Measurements from ENCODE around the gene RAP1GDS1.
A peak's percentile ranks its signal among the peaks of the same experiment; 100 is the strongest.

Gene RAP1GDS1

DNA sequence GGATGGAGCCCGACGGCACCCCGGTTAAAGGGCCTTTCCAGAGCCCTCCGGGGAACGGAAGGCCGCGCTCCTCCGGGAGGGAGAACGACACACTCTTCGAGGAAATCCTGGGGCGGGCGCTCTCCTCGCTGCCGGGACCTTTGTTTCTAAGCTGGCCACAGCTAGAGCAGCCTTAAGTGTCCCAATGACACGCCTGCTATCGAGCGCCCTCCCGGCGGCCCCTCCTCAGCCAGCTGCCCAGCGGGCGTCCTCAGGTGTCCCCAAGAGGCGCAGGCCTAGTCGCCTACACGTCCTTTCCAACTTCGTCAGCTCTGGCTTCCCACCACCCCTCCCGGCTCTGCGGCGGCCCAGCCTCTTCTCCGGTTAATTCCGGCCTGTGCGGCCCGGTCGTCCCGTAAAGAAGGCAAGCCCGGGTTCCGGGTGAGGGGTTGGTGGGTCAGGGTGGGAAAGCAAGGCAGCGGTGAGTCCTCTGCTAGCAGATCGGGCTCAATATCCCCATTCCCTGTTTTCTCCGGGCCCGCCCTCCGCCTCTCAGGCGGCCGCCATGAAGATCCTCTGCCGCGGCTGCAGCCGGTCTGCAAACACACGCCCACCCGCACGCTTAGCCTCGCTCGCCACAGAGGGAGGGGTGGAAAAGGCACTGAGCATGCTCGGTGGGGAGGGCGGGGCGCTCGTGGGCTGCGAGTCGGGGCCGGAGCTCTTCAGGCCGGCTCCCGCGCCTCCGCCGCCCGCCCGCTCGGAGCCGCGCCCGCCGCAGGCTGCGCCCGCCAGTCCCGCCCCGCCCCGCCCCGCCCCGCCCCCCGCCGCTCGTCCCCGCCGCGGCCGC lies at the start of gene RAP1GDS1:
TSS of gene RAP1GDS1 (plus strand) at position 806 of the 826 bp plus-strand sequence. CDS start 182 bp downstream, outside the sequence.
- DNase-seq (ENCODE audit: low read depth in 2 of 2): peak; percentile 84 to 87

DNA sequence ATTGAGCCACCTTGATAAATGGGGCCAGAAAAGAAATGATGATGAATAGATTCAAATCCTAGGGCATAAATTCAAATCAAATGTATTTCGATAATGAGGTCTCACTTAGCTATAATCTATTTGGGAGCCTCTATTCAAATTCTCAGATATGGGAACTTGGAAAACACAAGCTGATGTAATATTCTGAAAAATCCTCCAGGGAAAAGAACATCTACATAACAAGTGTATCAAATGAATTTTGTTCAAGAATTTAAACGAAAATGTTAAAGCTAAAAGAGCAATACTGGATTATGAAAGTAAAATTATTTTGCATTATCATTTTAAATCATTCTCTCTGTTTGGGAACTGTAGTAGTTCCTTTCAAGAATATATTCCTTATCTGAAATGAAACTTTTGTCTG lies 38.9 kb upstream of the RAP1GDS1 start:
- no peak for DNase-seq (ENCODE audit: low read depth in 2 of 2)

DNA sequence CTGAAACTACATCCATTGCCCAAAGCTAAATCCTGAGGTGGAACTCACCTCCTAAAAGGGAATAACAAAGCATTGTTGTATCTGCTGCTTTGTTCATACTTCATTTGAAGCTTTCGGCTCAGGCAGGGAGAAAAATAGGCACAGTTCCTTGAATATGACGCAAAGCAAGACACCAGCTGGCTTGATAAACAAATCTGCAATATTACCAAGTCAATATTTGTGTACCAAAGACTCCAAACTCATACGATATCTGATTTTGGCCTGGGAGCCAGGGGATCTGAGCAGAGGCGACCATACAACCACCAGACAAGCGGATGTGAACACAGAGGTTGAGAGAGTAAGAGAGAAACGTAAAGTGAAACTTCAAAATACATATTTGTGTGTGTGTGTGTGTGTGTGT lies 34.8 kb upstream of the RAP1GDS1 start:
- no peak for DNase-seq (ENCODE audit: low read depth in 2 of 2)

GRCh38 chr4:98230961-98231360 lies 30.2 kb upstream of the RAP1GDS1 start:
- DNase-seq (ENCODE audit: low read depth in 2 of 2): no peak

GRCh38 chr4:98232202-98232601 lies 29.0 kb upstream of the RAP1GDS1 start:
- no peak for DNase-seq (ENCODE audit: low read depth in 2 of 2)

GRCh38 chr4:98237204-98237603 lies 24.0 kb upstream of the RAP1GDS1 start:
- no peak for DNase-seq (ENCODE audit: low read depth in 2 of 2)

DNA sequence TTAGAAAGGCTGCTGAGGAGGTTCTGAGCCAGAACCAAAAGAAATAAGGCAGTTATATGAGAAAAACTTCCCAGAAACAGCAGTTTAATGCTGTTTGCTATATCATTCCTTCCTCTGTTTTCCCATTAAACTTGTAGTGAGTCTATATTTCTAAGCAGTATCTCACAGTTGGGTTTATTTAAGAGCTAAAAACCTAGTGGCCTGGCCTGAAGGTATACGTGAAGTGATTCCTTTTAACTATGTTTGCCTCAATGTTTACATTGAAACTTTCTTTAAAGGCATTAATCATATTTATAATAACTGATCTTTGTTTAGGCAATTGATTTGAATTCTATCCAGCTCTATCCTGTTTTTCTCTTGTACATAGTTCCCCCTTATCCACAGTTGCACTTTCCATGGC lies 19.1 kb upstream of the RAP1GDS1 start:
- no peak for DNase-seq (ENCODE audit: low read depth in 2 of 2)

GRCh38 chr4:98242538-98242937 lies 18.6 kb upstream of the RAP1GDS1 start:
- no peak for DNase-seq (ENCODE audit: low read depth in 2 of 2)

DNA sequence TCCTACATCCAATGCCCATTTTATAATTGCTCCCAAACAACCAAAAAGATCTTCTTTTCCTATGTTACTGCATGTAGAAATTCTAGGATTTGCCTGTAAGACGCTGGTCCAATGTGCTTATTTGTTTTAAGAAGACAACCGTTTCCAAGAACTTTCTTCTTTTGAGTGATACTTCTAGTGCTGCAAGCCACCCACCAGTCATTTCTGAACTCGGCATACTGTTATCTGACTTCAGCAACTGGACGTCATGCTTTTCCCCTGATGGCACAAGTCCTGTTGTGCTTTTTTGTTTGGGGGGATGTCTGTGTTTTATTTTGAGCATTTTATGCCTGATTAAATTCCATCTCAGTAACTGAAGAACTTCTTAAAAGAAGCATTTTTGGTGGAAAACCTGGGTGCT lies 16.0 kb upstream of the RAP1GDS1 start:
- no peak for DNase-seq (ENCODE audit: low read depth in 2 of 2)

DNA sequence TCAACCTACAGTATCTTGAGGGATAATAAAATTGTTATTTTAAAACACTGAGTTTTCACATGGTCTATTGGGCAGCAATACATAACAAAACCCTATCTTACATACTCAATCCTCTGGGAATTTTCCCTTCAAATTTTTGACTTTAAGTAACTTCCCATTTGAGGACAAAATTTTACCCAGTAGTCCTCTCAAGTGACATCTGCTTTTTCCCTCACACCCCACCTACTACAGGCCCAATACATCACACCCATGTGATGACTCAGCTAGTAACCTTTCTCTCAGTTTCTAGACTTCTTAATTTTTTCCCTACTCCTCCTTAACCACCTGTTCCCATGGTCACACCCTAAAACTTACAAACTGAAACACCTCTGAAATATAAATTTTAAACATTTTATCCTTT lies 12.2 kb upstream of the RAP1GDS1 start:
- DNase-seq (ENCODE audit: low read depth in 2 of 2): no peak

- no peak for DNase-seq (ENCODE audit: low read depth in 2 of 2)
Observed at GRCh38 chr4:98249831-98250230, 11.4 kb upstream of the RAP1GDS1 start.

GRCh38 chr4:98253499-98253898 lies 7.7 kb upstream of the RAP1GDS1 start:
- no peak for DNase-seq (ENCODE audit: low read depth in 2 of 2)

GRCh38 chr4:98260047-98260578 lies 1.1 kb upstream of the RAP1GDS1 start:
- peak; percentile 1 to 11 for DNase-seq (ENCODE audit: low read depth in 2 of 2)

DNA sequence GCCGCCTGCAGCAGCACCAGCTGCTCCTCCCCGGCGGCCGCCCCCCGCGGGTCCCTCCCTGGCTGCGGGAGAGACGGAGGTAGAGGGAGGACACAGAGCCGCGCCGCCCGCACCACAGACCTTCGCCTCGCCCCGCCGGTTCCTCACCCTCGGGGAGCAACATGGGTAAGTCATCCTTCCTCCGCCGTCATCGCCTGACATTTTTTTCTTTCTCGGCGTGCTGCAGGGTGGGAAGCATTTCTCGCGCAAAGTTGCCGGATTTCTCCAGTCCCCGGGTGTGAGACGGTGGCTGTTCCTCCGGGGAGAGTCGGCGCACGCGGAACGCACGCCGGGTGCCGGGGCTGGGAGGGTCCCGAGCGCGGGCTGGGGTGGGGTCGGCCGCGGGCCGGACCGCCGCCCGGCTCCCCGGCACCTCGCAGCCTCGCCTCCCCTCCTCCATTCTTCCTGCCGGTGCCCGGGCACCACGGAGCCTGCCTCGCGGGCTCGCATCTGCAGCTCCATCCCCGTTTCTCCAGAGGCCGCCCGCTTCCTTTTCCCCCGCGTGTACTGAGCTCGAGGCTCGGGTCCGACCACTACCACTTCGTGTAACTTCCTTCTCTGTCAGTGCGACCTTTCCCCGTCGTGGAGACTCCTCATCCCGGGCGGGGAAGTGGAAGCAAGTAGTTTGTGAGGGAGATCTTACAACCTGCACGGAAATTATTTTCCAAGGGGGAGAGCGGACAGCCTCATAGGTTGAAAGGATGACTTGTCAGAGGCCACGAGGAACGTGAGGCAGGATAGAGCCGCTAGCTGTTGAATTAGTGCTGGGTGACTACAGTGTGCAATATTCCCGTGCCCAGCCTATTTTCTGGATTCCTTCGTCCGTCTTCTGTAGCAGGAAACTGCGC lies 464 bp downstream of the RAP1GDS1 start:
- DNase-seq (ENCODE audit: low read depth in 2 of 2): peak; percentile 17 to 53

GRCh38 chr4:98262431-98262830 lies 1.2 kb downstream of the RAP1GDS1 start:
- no peak for DNase-seq (ENCODE audit: low read depth in 2 of 2)

GRCh38 chr4:98267498-98267897 lies 6.3 kb downstream of the RAP1GDS1 start:
- DNase-seq (ENCODE audit: low read depth in 2 of 2): no peak

- DNase-seq (ENCODE audit: low read depth in 2 of 2): no peak
Observed at GRCh38 chr4:98275145-98275544, 14.0 kb downstream of the RAP1GDS1 start.

DNA sequence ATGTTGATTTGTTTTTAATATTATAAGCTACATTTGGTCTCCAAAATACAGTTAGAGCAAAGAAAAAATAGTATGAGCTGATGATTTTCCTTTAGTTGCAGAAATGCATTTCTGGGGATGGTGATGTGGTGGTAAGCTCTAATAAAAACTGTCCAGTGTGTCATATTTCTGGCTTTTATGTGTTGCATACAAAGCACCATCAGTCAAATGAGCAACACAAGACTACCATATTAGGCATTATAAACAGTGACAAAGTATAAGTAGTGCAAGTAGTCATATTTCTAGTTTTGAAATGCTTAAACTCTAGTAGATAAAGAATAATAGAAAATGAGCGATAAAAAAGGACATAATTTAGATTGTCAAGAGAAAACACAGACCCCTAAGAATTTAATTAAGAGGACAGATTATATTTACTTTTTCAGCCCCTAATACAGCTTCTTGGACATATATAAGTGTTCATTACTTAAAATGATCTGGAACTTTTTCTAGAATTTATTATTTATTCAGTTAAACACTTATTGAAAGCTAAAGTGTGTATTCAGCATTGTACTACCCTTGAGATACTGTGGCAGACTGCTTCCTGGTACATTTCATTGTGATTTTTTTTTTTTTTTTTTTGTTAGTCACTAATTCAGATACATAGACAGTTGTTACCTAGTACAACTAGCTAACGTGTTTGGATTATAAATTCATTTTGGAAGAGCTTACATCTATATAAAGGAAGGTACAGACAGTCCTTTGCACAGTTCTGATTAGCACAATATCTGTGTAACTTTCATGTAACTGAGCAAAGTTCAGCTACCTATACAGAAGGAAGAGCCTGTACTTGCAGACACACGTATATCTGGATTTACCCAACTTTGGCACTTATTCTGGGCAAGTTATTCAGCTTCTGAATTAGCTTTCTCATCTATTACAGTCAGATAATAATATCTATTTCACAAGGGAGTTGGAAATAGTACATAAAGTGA lies 22.3 kb downstream of the RAP1GDS1 start:
- DNase-seq (ENCODE audit: low read depth in 2 of 2): no peak

GRCh38 chr4:98284640-98285046 lies 23.5 kb downstream of the RAP1GDS1 start:
- DNase-seq (ENCODE audit: low read depth in 2 of 2): no peak

- no peak for DNase-seq (ENCODE audit: low read depth in 2 of 2)
Observed at GRCh38 chr4:98285676-98286075, 24.5 kb downstream of the RAP1GDS1 start.

DNA sequence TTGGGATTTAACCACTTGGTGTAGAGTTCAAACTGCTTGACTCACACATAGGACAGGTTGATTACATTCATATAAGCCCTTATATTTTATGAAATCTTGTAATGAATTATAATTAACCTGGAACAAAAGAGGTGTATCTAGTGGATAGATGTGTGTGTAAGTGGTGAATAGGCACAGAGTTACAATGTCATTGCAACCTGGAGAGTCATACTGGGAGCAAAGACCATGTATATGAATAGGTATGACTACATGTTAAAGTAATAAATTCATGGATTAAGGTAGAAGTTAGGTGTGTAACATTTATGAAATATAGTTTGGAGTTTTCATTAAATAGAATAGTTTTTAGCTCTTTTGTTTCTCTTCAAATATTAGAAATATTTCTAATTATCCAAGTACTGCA lies 26.1 kb downstream of the RAP1GDS1 start:
- DNase-seq (ENCODE audit: low read depth in 2 of 2): no peak

All from stimulated activated CD8-positive, alpha-beta memory T cell treated with anti-CD3 and anti-CD28 coated beads, Interleukin-15, amount 100 ng/mL, for 4 hours (primary cell).